GM19099 (cell line): Measurements from ENCODE around the gene COPS7A.

Source experiments
- POLR2A ChIP-seq: IDR thresholded peaks from 3 replicates; pipeline ENCODE4 v1.6.1; 2011; ENCODE audit warnings: low read depth; ENCODE audit not compliant: insufficient read length; ENCODE audit errors: extremely low read depth

COPS7A gene, protein sequence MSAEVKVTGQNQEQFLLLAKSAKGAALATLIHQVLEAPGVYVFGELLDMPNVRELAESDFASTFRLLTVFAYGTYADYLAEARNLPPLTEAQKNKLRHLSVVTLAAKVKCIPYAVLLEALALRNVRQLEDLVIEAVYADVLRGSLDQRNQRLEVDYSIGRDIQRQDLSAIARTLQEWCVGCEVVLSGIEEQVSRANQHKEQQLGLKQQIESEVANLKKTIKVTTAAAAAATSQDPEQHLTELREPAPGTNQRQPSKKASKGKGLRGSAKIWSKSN

DNA sequence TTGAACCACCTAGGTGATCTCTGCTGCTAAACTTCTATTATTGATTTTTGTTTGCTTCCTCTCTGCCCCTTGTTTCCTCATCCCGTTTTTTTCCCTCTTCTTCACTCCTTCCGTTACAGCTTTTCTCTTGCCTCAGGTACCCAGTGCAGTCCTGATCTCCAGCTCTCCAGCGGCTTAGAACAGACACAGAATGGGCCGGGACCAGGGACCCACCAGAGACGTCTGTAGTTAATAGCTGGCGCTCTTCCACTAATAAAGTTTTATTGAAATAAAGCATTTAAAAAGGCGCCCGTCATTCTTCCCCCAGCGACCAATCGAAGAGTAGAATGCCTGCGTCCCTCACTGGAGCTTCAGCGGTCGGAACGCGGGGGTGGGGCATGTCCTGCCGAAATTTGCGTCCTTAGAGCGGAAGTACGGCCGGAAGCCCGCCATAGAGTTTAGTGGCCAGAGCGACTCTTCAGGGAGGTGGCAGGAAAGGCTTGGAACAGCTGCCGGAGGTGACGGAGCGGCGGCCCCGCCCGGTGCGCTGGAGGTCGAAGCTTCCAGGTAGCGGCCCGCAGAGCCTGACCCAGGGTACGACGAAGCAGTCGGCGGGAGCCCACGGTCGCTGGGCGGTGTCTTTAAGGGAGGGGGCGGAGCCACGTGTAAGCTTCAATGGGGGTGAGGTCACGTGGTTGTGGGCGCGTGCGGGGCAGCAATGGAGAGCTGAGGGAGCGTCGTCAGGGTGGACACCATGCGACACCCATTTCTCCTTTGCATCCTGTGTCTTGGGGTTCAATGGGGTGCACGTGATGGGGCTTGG, at the start of gene COPS7A:
Gene COPS7A (plus strand): TSS at position 440 of the 802 bp plus-strand sequence. CDS start 611 bp downstream, outside the sequence.
- TF ChIP-seq POLR2A: peak; percentile 81

DNA sequence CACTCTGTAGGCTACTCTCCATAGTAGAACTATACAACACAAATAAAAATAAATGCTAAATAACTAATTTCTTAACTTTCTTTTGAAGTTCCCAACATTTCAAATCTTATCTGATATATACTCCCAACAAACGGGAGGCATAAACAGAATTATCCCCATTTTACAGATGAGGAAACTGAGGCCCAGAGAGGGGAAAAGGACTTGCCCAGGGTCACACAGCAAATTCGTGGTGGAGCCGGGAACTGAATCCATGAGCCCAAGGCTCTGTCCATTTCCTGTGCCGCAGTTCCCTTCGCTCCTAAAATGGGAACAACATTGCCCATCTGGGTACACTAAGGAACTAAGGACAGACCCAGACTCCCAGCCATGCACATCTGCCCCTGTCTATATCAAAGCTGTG, 46.9 kb upstream of the COPS7A start:
- TF ChIP-seq POLR2A: no peak

DNA sequence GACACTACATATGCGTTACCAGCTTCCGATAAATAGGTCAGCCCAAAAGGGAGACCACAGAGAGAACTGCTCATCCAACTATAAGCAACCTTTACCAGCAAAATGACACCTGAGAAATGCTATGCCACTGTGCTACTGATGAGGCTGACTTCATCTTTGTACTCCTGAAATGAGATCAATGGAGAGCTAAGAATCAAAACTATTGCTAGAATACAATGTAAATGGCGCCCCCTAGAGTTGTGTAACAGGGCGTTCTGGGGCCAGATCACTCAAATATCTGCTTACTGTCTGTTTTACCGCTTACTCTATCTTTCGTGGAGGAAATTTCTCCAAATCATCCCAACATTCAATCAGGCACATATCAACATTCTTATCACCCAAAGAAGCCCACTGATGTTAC, 39.2 kb upstream of the COPS7A start:
- TF ChIP-seq POLR2A: no peak

DNA sequence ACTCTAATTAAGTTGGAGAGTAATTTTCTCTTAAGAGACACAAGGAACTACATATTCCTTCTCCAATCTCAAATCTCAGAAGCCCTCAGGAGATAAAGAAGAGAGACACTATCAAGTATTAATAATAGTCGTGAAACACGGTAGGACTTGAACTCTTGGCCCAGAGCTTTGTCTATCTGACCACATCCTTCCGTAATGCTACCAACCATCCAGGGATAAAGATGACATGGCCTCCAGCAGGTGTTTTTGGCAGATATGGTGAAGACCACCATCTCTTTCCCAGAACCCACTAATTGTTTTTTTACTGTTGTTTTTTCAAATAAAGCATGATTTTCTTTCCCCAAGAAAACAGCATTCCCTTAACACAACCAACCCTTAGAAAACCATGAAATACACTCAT, 38.0 kb upstream of the COPS7A start:
- TF ChIP-seq POLR2A: no peak

DNA sequence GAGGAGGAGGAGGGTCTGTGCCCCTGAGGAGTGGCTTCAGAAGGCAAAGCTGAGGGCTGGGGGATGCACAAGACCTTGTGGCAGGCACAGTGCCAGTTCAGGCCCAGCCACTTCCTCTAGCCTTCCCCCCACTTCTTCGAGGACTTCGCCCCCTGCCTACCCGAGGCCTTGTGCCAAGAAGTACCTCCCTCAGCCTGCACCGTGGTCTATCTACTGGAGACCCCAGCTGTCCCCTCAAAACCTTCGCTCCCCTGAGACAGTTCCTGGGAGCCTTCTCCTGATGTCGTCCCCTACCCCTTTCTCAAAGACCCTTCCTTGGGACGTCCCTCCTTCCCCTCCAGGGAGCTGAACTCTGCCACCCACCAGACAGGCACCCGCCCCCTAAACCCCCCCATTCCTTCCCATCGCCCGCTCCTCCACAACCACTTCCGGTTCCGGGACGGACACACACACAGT, 35.3 kb upstream of the COPS7A start:
- TF ChIP-seq POLR2A: no peak

DNA sequence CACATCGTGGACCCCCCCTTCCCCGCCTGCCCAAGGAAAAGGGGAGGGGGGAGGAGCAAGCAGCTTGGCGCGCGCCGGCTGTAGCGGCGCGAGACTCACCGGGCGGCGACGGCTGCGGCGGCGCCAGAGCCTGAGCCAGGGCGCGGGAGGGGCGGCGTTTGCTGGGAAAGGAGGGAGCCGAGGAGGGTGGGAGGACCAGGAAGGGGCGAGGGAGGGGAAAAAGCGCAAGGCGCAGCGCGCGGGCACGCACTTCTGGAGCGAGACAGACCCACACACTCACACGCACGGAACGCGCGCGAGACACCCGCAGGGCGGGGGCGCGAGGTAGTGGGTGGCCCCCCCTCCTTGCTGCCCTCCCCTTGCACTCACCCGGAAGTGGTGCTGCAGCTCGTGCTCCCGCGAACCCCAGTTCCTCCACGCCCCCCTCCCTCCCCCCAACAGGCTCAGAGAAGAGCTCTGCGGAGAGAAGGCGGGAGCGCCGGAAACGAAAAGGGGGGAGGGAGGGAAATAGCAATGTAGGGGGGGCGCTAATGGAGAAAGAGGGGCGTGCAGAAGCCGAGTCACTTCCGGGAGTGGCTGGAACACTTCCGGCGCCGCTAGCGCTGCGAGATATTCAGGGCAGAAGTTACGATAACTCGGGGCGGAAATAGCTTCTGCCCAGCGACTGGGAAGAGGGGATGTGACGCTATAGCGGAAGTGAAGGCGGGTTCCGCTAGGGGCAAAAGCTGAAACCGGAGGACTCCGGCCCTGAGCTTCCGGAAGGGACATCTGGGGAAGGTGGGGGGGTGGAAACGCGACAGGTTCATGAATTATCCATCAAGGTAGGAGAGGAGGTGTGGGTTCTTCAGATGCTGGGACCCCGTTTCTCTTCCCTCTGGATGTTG, 34.6 kb upstream of the COPS7A start, which contains the start of gene ZNF384:
Gene ZNF384 (minus strand): TSS at position 377 of the 884 bp plus-strand sequence. CDS start 9,855 bp downstream, outside the sequence.
- peak; percentile 81 for TF ChIP-seq POLR2A

DNA sequence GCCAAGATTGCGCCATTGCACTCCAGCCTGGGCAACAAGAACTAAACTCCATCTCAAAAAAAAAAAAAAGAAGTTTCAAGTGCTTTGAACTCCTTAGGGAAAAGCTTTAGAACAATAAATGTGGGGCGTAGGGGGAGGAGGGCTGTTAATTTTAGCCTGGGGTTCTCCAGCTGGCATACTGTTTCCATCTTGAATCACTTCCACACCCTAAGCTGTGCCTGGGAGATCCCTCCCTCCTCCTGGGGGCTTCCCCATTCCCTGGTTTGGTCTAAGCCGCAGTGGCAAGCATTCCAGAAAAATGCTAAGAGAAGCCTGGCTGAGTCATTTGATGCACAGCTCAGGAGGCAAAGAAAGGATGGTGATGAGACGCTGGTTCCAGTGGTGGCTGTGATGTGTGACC, 32.4 kb upstream of the COPS7A start:
- TF ChIP-seq POLR2A: no peak

DNA sequence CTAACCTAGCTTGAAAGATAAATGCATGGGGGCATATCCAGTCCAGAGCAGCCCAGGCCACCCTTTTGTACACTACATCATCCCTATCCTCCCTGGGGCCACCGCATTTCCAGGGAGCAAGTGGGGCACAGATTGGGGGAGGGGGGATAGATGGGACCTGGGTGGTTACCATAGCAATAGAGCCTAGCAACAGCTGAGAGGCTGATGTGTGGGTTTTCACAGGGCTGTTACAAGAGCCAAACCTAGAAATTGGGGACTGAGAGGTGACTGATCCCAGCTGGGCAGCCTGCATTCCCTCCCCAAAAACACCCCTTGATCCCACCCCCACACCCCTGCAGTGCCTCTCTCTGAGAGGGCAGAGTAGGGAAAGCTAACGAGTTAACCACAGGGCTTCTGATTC, 31.0 kb upstream of the COPS7A start:
- TF ChIP-seq POLR2A: no peak

DNA sequence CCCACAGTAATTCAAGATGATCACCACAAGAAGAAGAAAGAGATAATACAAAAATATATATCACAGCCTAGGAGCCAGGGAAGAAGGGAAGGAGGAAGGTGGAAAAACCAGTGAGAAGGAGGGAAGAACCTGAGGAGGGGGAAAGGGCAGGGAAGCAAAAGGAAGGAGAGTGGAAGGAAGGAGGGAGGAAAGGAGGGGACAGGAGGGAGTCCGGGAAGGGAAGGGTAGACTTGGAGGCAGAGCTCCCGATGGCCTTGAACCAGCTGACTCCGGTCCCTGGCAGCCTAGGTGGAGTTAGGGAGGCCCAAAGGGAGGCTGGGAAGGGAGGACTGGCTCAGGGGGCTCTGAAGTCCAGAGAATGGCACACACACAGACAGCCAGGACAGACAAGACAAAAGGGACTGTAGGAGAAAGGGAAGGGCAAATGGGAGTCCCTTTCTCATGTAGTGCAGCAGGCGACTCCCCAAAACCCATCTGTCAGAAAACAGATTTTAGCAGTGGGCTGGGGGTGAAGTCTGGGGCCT, 30.0 kb upstream of the COPS7A start:
- TF ChIP-seq POLR2A: no peak

DNA sequence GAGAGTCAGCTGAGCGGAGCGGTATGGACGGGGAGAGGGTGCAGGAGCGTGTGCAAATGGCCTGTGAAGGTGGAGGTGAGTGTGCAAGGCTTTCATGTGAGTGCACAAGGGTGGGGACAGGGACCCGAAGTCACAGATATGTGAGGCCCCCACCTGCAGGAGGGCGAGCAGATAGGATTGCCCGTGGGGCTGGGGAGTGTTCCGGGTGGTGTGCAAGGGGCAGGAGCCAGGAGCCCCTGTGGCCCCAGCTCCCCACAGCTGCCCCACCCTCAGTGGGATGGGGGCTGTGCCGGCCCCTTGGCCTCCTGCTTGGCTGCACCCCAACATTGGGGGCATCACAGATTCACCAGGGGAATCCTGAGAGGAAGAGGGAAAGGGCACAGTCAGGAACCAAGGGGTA, 29.1 kb upstream of the COPS7A start:
- no peak for TF ChIP-seq POLR2A

DNA sequence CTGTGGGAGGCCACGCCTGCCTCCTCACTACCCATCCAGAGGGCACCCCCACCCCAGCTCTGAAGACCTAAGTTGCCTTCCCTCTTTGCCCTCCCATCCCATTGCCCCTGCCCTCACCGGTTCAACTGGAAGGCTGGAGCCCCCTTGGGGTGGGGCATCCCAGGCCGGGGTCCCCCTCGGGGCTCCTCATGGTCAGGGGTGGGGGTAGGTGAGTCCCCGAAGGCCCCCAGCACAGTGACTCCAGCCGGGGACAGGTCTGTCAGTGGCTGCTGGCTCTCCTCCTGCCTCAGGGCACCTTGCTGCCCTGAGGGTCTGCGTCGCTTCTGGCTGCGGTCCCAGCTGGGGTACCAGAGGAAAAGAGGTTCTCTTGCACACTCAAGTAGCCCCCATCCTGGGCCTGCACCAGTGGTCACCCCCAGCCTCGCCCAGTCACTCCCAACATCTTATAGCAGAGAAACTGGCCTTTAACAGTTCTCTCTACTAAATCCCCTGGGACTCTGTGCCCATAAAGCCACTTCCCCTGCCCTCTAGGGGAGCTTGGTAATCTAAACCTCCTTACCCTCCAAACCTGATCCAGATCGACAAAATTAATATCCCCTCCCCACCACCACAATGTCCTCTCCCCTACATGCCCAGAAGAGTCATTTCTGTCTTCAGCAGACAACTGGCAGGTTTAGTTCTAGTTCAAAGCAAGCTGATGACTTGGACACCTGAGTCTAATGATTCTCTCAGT, 28.4 kb upstream of the COPS7A start:
- TF ChIP-seq POLR2A: no peak

DNA sequence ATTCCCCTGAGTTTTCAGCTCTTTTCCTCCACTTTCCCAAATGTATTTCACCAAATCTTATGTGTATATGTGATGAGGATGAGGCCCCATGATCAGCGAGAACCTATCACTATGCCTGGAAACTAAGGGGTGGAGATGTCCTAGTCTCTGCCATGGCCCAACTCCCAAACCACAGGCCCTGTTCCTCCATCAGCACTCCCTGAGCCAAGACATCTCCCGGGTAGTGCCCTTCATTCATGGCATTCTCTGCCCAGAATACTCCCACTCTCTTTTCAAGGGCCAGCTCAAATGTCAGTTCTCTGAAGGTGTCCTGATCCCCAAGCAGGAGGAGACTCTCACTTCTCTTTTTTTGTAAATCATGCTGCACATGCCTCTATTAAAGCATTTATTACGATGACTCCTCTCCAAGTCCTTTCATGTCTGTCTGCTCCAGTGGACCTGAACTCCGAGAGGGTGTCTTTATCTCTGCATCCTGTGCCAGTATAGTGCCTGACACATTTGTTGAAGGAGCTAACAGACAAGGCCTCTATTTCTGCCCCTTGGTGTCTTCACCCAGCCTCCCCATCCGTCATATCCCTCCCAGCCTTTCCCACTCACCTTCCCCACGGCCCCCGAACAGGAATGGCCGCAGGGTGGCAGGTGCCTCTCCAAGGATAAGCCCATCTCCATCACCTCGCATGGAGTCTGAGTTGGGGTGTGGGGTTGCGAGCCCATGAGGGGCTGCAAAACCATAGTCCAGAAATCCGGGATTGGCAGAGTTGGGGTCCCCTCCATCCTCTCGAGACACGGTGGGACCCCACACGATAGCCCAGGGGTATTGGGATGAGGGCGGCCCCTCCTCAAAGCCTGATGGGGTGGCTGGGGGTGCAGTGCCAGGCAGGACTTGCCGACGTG, 26.9 kb upstream of the COPS7A start:
- no peak for TF ChIP-seq POLR2A

DNA sequence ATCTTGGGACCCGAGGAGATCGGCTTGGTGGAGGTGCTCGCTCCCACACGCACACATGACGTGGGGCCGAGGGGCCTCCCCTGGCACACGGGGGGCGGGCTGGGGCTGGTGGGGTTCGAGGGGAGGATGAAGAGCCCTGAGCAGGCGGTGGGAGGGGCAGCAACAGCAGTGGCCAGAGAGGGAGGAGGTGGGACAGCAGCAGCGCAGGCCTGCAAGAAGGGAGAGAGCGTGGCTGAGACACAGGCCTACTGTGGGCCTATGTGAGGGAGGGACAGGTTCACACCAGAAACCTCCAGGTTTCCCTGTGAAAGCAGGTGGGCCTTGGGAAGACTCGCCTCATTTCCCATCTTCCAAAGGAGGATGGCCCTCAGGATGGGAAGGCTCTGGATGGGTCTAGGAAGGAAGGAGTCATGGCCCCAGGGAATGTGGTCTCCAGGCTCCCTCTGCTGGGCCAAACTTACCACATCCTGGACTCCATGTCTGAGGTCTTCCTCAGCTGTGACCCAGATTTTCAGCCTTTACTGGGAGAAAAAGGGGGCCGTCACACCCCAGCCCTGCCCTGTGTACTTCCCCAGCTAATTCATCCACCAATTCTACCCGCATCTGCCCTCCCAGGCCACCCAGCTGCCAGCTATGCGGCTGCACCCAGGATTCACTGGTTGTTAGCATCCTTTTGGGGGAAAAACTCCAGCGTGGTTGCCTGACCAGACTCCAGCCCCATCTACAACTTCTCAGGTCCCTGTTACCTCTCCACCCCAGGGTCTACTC, 26.1 kb upstream of the COPS7A start:
- TF ChIP-seq POLR2A: no peak
